ENCODE data around the gene C5. TPM values are rescaled to one million over a fixed set of nuclear protein-coding genes. Genes with fewer than 3 reads are reported as not detected.

The C5 gene
- total RNA-seq, 1 experiment from 2014 or later, result 11.5 TPM

DNA sequence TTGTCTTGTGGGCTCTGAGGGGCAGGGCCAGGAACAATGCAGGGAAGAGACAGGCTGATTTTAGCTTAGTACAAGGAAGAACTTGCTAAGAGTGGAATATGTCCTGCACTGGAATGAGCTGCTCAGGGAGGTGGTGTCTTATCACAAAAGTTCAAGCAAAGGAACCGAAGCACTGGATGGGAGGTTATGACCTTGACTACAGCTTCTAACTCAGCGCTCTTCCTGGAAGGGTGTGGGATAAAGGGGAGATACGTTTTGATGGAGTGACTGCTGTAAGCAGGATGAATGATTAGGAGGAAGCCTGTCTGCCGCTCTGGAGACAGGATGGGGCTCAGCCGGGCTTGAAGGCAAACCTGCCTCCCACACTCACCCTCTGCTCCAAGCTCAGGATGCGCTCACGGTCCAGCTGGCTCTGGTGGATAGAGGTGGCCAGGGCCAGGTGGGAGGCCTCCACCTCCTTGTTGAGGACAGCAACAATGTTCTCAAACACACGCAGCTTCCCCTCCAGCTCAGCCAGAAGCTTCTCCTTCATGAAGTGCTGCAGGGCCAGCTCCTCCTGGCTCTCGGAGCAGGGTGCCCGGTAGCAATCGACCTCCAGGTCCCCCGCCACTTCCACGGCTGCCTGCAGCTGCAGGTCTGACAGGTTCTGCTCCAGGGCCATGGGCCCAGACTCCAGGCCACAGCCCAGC, 137.0 kb downstream of the C5 start:
- no peak for DNase-seq (ENCODE audit: low spot score)

DNA sequence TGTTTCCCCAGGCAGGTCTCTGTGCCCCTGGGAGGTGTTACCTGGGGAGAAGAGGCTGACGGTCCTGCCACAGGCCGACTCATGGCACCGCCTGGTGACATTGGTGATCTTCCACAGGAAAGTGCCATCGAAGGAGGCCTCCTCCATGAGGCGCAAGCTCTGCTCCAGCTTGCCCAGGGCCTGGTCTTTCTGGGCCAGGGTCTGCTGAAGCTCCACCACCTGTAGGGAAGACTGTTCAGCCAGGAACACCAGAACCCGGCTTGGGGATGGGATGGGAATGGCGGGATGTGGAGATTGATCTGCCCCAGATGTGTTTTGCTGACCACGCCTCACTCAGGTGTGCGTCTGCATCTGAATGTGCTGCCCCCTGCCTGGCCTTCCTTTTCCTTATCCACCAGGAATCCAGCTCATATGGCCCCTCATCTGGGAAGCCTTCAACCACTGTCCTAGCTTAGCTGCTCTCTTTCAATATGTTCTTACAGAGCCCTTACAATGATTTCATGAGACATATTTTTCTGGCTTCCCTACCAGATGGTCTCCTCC, 138.7 kb downstream of the C5 start:
- no peak for DNase-seq (ENCODE audit: low spot score)

DNA sequence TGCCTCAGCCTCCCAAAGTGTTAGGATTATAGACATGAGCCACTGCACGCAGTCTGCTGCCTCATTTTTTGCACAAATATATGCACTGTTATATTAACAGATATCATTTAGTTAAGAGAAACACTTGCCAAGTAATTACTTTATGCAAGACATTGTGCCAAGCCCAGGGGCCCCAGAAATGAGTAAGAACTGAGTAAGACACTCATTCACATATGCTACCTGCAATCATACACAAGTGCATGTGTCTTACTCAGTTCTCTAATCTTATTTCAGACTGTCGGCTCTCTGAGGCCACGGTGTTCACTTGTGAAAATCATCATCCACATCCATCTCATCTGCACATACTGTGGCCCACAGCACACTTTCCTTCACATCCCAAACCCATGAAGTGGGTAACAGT, 139.4 kb downstream of the C5 start:
- DNase-seq (ENCODE audit: low spot score), result no peak

DNA sequence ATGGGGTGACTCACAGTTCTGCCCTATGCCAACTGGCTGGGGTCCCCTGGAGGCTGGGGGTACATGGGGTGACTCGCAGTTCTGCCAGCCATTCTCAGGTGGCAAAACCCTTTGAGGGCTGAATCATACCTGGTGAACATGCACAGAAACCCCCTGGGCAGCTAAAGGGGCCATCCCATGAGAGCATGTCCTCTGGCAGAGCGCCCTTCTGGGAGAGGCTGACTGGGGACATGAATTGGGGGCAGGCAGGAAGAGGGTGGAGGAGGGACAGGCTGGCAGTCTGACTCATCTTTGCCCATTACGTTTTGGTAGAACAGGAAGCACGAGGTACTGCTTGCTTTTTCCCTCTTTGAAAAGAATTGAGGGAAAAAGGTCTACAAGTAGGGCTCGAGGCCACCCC, 140.2 kb downstream of the C5 start:
- DNase-seq (ENCODE audit: low spot score), result peak; percentile 89

DNA sequence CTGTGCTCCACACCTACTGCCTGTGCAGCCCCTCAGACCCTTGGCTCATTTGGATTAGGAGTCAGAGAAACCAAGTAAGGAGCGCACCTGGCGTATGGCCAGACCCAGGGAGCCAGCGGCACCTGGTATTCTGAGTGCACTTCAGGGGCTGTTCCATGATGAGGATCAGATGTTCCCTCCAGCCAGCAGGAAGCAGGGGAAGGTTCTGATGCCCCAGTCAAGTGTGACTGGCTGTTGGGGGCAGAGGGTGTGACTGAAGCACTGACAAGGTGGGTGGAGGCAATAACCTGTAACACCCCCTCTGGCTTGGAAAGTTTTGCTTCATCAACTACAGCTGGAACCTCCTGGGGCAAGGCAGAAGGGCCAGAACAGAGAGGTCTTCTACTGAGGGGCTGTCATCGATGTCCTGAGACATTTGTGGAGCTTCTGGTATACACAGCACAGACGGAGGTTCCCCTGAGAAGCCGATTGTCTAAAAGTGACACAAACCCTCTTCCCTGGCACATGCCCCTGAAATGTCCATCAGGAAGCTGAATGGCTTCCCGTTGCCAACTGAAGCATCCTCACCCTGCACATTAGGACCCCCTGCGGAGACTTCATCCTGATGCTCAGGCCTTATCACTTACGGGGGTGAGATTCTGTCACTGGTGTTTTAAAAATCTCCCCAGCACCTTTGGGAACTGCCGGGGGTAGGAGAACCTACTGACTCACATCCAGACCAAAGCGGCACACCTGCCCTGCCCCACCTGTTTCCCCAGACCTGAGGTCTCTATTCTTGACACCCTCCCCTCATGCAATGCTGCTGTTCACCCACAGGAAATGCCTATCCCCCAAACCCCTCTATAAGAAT, 144.5 kb downstream of the C5 start:
- no peak for DNase-seq (ENCODE audit: low spot score)

DNA sequence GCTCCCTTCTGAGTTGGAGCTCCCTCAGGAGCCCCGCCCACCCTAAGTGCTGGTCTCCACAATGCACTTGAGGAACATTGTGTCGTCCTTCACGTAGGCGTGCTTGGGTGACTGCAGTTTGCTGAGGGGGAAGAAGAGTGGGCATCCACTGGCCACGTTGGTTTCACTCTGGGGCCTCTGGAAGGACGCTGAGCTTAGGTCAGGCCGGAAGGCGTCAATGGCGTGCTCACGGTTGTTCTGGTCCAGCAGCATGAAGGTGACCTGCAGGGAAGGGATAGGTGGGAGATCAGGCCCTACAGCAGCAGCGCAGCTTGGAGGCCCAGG, 145.1 kb downstream of the C5 start:
- DNase-seq (ENCODE audit: low spot score), result no peak

DNA sequence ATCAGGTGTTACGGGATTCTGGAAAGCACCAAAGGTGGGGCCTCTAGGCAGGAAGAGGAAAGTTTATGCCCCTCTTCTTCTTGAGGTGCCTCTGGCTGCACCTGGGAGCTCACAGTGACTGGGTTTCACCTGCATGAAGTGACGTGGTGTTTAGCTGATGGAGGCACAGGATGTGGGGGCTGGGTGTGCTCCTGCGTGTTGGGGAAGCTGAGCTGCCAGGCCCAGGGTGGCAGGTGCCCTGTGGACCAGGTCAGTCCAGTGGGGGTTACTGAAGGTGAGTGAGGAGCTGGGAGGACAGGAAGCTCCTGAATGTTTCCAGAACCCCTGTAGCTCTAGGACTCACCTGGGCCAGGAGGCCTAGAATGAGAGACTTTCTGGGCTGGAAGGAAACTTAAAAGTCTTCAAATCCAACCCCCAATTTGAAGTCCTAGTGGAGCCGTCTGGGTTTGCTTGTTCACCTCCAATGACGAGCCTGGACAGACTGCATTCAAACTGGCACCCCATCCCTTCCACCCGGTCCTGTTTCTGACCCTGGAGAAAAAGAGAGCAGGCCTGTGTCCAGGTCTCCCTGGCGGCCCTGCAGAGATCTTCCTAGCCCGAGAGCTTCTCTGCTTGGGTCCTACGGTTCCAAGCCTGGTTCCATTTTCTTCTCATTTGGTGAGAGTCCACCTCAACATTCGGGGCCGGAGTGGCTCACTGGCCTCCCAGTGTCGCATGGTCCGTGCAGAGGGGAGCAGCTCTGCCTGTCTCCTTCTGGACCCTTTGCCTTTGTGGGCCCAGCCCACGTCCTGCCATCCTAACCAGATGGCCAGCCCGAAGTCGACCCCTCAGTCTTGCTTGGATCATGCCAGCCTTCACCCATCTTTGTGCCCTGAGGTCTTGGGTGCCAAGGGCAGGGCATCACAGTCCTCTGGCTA, 145.8 kb downstream of the C5 start:
- no peak for DNase-seq (ENCODE audit: low spot score)

DNA sequence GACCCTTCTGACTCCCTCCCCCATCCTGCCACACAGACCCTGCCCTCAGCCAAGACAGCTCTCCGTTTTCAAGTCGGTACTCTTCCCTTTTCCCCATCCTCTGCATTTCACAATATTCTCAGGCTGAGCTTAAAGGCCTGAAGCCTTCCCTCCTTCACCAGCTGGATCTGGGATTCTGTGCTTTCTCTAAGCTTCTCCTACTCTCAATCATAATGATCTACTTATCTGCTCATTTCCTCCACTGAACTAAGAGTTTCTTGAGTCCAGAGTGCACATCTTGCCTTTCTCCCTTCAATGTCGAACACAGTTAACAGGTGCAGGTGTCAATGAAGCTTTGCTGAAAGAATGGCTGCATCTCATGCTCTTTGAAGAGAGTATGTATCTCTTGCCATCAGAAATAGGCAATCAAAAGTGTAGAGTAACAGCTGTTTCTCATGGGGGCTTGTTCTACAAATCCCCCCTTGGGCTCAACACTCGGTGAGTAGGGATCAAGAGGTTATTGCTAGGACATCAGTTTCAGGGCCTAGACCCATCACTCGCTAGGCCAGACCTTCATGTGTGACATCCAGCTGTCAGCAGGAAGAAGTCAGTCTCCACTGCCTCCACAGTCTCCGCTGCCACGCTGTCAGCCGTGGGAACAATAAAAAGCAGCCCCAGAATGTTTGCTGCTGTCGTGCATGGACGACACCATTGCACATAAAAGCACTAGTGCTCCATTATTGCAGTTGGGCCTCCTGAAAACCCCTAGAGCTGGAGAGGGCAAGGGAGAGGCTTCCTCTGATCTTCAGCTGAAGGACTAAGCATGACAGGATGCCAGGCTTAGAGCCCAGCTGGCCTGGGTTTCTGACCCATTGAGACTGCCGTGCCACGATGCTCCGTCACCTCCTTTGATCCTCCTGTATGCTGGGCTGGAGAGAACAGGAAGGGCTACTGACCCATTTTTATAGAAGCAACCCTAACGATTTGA, 147.2 kb downstream of the C5 start:
- no peak for DNase-seq (ENCODE audit: low spot score)

Other genes starting within 250 kb of the C5 start
- gene PSMD5, start 207.4 kb downstream of the C5 start, total RNA-seq (2014; rRNA removed; shearing (Covaris generic)), result 56.1 and 65.9 TPM in 2 replicates
- 47.0 and 47.8 TPM in 2 replicates for gene PHF19, start 173.1 kb downstream of the C5 start, total RNA-seq (2014; rRNA removed; shearing (Covaris generic))
- gene TRAF1, start 123.5 kb downstream of the C5 start, total RNA-seq (2014; rRNA removed; shearing (Covaris generic)), result 0.91 and 0.95 TPM in 2 replicates
- 31.3 and 31.7 TPM in 2 replicates for gene CNTRL, start 24.7 kb upstream of the C5 start, total RNA-seq (2014; rRNA removed; shearing (Covaris generic))
- gene RAB14, start 151.6 kb upstream of the C5 start, total RNA-seq (2014; rRNA removed; shearing (Covaris generic)), result 39.4 and 39.5 TPM in 2 replicates
- gene GSN, start 217.9 kb upstream of the C5 start, total RNA-seq (2014; rRNA removed; shearing (Covaris generic)), result 162 and 164 TPM in 2 replicates

All from A172 (cell line).